Osteoblast (primary cell): Measurements from ENCODE around the gene NDUFS3. TPM values are rescaled to one million over a fixed set of nuclear protein-coding genes. Genes with fewer than 3 reads are reported as not detected.

Experiments
- DNase-seq: peaks from one replicate; pipeline ENCODE4 v3.0.0; 2011; ENCODE audit warnings: low spot score, mixed read lengths; ENCODE audit not compliant: insufficient read length; ENCODE audit errors: missing footprints
- H2AFZ ChIP-seq: 2 replicates; pipeline ENCODE4 v1.6.0; 2011; ENCODE audit warnings: mild to moderate bottlenecking, low read length
- H3K27ac ChIP-seq: 2 replicates; pipeline ENCODE4 v1.5.1; 2011; ENCODE audit warnings: mild to moderate bottlenecking, low read depth, low read length, moderate library complexity
- H3K27me3 ChIP-seq: 2 replicates; pipeline ENCODE4 v1.6.0; 2012; ENCODE audit warnings: mild to moderate bottlenecking, control low read depth, inconsistent platforms, low read length, moderate library complexity; ENCODE audit not compliant: insufficient read depth
- H3K36me3 ChIP-seq: 2 replicates; pipeline ENCODE4 v1.5.1; 2011; ENCODE audit warnings: mild to moderate bottlenecking, low read length, control low read depth, moderate library complexity; ENCODE audit not compliant: insufficient read depth
- H3K4me1 ChIP-seq: 2 replicates; pipeline ENCODE4 v1.5.1; 2011; ENCODE audit warnings: mild to moderate bottlenecking, low read length, control low read depth, moderate library complexity; ENCODE audit not compliant: insufficient read depth
- H3K4me2 ChIP-seq: 2 replicates; pipeline ENCODE4 v1.6.0; 2011; ENCODE audit warnings: mild to moderate bottlenecking, low read length; ENCODE audit not compliant: insufficient read depth
- H3K4me3 ChIP-seq: fragments of 200-600 bp; sonication (generic); 3 replicates; pipeline ENCODE4 v1.5.1; 2012; ENCODE audit warnings: mild to moderate bottlenecking, low read length, inconsistent platforms; ENCODE audit not compliant: insufficient read depth
- H3K79me2 ChIP-seq: 2 replicates; pipeline ENCODE4 v1.6.0; 2012; ENCODE audit warnings: mild to moderate bottlenecking, low read length, control low read depth, inconsistent platforms; ENCODE audit not compliant: insufficient read depth
- H3K9me3 ChIP-seq: 2 replicates; pipeline ENCODE4 v1.5.1; 2011; ENCODE audit warnings: low read depth, low read length, control low read depth
- H4K20me1 ChIP-seq: 2 replicates; pipeline ENCODE4 v1.6.0; 2012; ENCODE audit warnings: mild to moderate bottlenecking, low read length, control low read depth; ENCODE audit not compliant: insufficient read depth
- total RNA-seq: library from RNA; depleted of rRNA; stranded (reverse); fragments of >200 nt; gene quantifications from 2 replicates; pipeline ENCODE4 v1.2.3, GENCODE V29; 2012
- TF ChIP-seq, protein P1 (sequence below): IDR thresholded peaks from 2 replicates; pipeline ENCODE4 v1.5.1; 2011; ENCODE audit warnings: mild to moderate bottlenecking, low read depth, low read length, moderate library complexity; ENCODE audit errors: extremely low read depth

NDUFS3 gene
- total RNA-seq, 1 donor, result 55.0 TPM

DNA sequence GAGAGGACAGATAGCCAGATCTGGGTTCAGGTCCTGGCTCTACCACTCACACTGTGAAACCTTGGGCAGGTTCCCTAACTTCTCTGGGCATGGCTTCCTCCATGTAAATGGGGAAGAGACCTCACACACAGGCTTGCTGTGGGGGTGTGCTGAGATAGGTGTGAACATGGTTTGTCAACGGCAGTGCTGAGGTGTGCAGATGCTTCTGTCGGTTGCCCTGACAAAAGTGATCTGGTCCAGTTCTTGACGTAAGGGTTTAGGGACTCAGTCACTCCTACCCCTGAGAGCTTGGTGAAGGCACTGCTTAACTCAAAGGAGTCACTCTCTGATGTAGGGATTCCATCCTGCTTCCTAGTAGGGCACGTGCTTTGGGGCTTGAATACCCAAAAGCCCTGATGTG lies 13.4 kb downstream of the NDUFS3 start:
- Histone ChIP-seq H3K4me3 (no peak overlapping the region), H3K79me2 (no peaks in the 10 kb centered on the region), H3K27ac (no peak overlapping the region), H3K27me3 (peaks cover 55% of the 10 kb centered on the region), H3K9me3 (no peaks in the 10 kb centered on the region), H3K4me1 (no peaks in the 10 kb centered on the region), H2AFZ (no peak overlapping the region), H3K36me3 (no peaks in the 10 kb centered on the region), H4K20me1 (peaks cover 4% of the 10 kb centered on the region), H3K4me2 (no peak overlapping the region)
- TF ChIP-seq, protein P1, sequence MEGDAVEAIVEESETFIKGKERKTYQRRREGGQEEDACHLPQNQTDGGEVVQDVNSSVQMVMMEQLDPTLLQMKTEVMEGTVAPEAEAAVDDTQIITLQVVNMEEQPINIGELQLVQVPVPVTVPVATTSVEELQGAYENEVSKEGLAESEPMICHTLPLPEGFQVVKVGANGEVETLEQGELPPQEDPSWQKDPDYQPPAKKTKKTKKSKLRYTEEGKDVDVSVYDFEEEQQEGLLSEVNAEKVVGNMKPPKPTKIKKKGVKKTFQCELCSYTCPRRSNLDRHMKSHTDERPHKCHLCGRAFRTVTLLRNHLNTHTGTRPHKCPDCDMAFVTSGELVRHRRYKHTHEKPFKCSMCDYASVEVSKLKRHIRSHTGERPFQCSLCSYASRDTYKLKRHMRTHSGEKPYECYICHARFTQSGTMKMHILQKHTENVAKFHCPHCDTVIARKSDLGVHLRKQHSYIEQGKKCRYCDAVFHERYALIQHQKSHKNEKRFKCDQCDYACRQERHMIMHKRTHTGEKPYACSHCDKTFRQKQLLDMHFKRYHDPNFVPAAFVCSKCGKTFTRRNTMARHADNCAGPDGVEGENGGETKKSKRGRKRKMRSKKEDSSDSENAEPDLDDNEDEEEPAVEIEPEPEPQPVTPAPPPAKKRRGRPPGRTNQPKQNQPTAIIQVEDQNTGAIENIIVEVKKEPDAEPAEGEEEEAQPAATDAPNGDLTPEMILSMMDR, result no peak
- DNase-seq, result peak; percentile 78

DNA sequence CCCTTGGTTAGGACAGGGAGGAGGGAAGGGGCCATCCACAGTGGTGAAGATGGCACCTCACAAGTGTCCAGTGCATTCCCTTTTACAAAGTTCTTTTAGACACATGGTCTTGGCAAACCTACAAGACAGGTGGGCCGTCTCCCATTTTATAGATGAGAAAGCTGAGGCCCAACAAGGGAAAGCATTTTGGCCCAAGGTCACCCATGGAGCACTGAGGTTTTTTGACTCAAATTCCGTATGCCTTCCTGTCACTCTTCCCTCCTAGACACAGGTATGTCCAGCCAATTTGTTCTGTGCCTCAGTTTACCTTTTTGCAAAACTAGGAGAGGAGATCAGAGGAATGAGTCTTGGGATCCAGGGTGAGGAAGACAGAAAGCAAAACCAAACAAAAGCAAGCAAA lies 14.1 kb downstream of the NDUFS3 start:
- Histone ChIP-seq H3K27ac (no peak overlapping the region), H3K79me2 (no peaks in the 10 kb centered on the region), H3K4me1 (no peaks in the 10 kb centered on the region), H3K27me3 (peaks cover 55% of the 10 kb centered on the region), H4K20me1 (peaks cover 4% of the 10 kb centered on the region), H3K9me3 (no peaks in the 10 kb centered on the region), H3K4me3 (no peak overlapping the region), H2AFZ (no peak overlapping the region), H3K4me2 (no peak overlapping the region), H3K36me3 (no peaks in the 10 kb centered on the region)
- DNase-seq, result peak; percentile 25
- TF ChIP-seq, protein P1, result no peak

DNA sequence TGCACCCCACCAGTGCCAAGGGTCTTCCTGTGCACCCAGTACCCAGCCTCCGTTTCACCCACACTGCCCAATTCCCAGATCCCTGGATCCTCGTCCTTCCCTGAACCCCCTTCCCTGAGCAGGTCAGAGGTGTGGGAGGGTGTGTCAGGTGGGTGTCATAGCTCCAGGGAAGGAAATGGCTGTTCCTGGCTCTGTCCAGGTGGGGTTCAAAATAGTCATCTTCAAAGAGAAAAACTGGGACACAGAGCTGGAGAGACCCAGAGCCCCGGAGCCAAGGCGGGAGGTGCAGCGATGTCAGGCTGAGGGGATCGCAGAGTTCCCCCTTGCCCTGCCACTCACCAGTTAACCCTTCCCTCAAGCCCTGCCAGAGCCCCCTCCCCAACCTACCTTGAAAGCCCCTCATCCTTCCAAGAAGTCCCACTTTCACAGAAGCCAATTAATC lies 14.6 kb downstream of the NDUFS3 start:
- H3K4me3 ChIP-seq, result peak overlapping the region; percentile 55
- TF ChIP-seq, protein P1, result no peak
- no peaks in the 10 kb centered on the region for H3K4me1 ChIP-seq
- H3K27me3 ChIP-seq, result peaks cover 55% of the 10 kb centered on the region
- DNase-seq, result peak; percentile 49
- peaks cover 4% of the 10 kb centered on the region for H4K20me1 ChIP-seq
- no peak overlapping the region for H2AFZ ChIP-seq
- H3K4me2 ChIP-seq, result peak overlapping the region; percentile 39
- H3K79me2 ChIP-seq, result no peaks in the 10 kb centered on the region
- no peak overlapping the region for H3K27ac ChIP-seq
- H3K36me3 ChIP-seq, result no peaks in the 10 kb centered on the region
- H3K9me3 ChIP-seq, result no peaks in the 10 kb centered on the region

GRCh38 chr11:47593934-47594855 lies 15.3 kb downstream of the NDUFS3 start, which contains the start of gene C1QTNF4:
TSS of gene C1QTNF4 (minus strand) at chr11:47594411. CDS start at chr11:47590810, 3,601 bp downstream.
- no peaks in the 10 kb centered on the region for H3K36me3 ChIP-seq
- H4K20me1 ChIP-seq, result peaks cover 4% of the 10 kb centered on the region
- peak; percentile 78 for DNase-seq
- H3K9me3 ChIP-seq, result no peaks in the 10 kb centered on the region
- peaks cover 55% of the 10 kb centered on the region for H3K27me3 ChIP-seq
- H3K4me2 ChIP-seq, result peak within 1 kb of the TSS; percentile 39
- peak within 1 kb of the TSS; percentile 55 for H3K4me3 ChIP-seq
- peak within 1 kb of the TSS; percentile 15 for H2AFZ ChIP-seq
- TF ChIP-seq, protein P1, result no peak
- H3K4me1 ChIP-seq, result no peaks in the 10 kb centered on the region
- no peaks in the 10 kb centered on the region for H3K79me2 ChIP-seq
- no peak within 1 kb of the TSS for H3K27ac ChIP-seq
